HepG2 (cell line): Measurements from ENCODE around the gene MIF4GD. TPM values are rescaled to one million over a fixed set of nuclear protein-coding genes. Genes with fewer than 3 reads are reported as not detected.
A peak's percentile ranks its signal among the peaks of the same experiment; 100 is the strongest.

ENCODE experiments used
- BCL3 ChIP-seq: sonication (generic); formaldehyde crosslinking; IDR thresholded peaks from 2 replicates; pipeline ENCODE4 v1.5.1; 2020; ENCODE audit warnings: mild to moderate bottlenecking, missing genetic modification reagents, moderate library complexity
- CBFB ChIP-seq: sonication (generic); formaldehyde crosslinking; IDR thresholded peaks from 2 replicates; pipeline ENCODE4 v1.4.0; 2020; ENCODE audit warnings: missing genetic modification reagents
- CBX1 ChIP-seq: IDR thresholded peaks from one replicate; pipeline ENCODE4 v1.6.1; 2016; ENCODE audit warnings: antibody characterized with exemption, low read depth
- CC2D1A ChIP-seq: sonication (generic); formaldehyde crosslinking; IDR thresholded peaks from 2 replicates; pipeline ENCODE4 v1.8.1; 2023; ENCODE audit warnings: mild to moderate bottlenecking, missing genetic modification reagents
- DMAP1 ChIP-seq: IDR thresholded peaks from 2 replicates; pipeline ENCODE4 v1.6.1; 2016
- ELF4 ChIP-seq: sonication (generic); formaldehyde crosslinking; IDR thresholded peaks from 2 replicates; pipeline ENCODE4 v1.5.0; 2020; ENCODE audit warnings: missing genetic modification reagents, mild to moderate bottlenecking, moderate library complexity, borderline replicate concordance
- EZH2 ChIP-seq: conservative IDR thresholded peaks from 2 replicates; pipeline ENCODE4 v1.6.1; 2012; ENCODE audit warnings: mild to moderate bottlenecking, low read depth, low read length, moderate library complexity
- FOSL2 ChIP-seq: sonication (generic); formaldehyde crosslinking; IDR thresholded peaks from 2 replicates; pipeline ENCODE4 v1.4.0; 2020; ENCODE audit warnings: missing genetic modification reagents
- JUN ChIP-seq: sonication (generic); formaldehyde crosslinking; IDR thresholded peaks from 2 replicates; pipeline ENCODE4 v1.4.0; 2020; ENCODE audit warnings: mild to moderate bottlenecking, missing genetic modification reagents
- POLR2A ChIP-seq, 2 experiments: IDR thresholded peaks; 2 replicates each; pipeline ENCODE4 v1.6.1; 2011; ENCODE audit warnings: low read depth in 2 of 2, low read length in 2 of 2, mild to moderate bottlenecking in 1 of 2, moderate library complexity in 1 of 2; ENCODE audit not compliant: insufficient read depth in 1 of 2
- PRPF4 ChIP-seq: fragments of 200-400 bp; formaldehyde crosslinking; IDR thresholded peaks from 2 replicates; pipeline ENCODE4 v1.6.1; 2016; ENCODE audit warnings: low read length, low read depth; ENCODE audit not compliant: poor library complexity, severe bottlenecking
- SOX5 ChIP-seq: IDR thresholded peaks from 2 replicates; pipeline ENCODE4 v1.6.1; 2016; ENCODE audit warnings: borderline replicate concordance
- ZBTB21 ChIP-seq: sonication (generic); formaldehyde crosslinking; IDR thresholded peaks from 2 replicates; pipeline ENCODE4 v1.4.0; 2020; ENCODE audit warnings: missing genetic modification reagents
- ZKSCAN8 ChIP-seq: IDR thresholded peaks from 2 replicates; pipeline ENCODE4 v1.6.1; 2016; ENCODE audit warnings: borderline replicate concordance, missing genetic modification reagents, missing compliant biosample characterization
- ZNF3 ChIP-seq: IDR thresholded peaks from 2 replicates; pipeline ENCODE4 v1.7.0; 2017; ENCODE audit warnings: inconsistent platforms
- ZNF616 ChIP-seq: sonication (generic); formaldehyde crosslinking; IDR thresholded peaks from 2 replicates; pipeline ENCODE4 v1.5.0; 2020; ENCODE audit warnings: low read depth, mild to moderate bottlenecking, missing genetic modification reagents
- ZNF703 ChIP-seq: sonication (generic); formaldehyde crosslinking; IDR thresholded peaks from 2 replicates; pipeline ENCODE4 v1.5.1; 2020; ENCODE audit warnings: missing genetic modification reagents, mild to moderate bottlenecking, moderate library complexity, borderline replicate concordance
- polyA plus RNA-seq, 8 experiments: library from polyadenylated mRNA; depleted of rRNA in 3 of 8; stranded (reverse) in 7 of 8; unstranded in 1 of 8; fragments of >200 nt; fragmentation: Illumina TruSeq in 4 of 8; extraction: Trizol in 4 of 8; gene quantifications; 2 replicates each; pipeline versions ENCODE4 v1.2.1 to v1.2.3, GENCODE V29; 2011 to 2016; ENCODE audit warnings: low read depth in 4 of 8, missing spikeins in 1 of 8, mixed read lengths in 1 of 8; ENCODE audit not compliant: insufficient read depth in 1 of 8
- total RNA-seq, 5 experiments: library from RNA; depleted of rRNA; stranded (reverse); fragments of >200 nt; fragmentation: Illumina TruSeq; extraction: Trizol; gene quantifications; 2 replicates each; pipeline ENCODE4 v1.2.3, GENCODE V29; 2016; ENCODE audit warnings: low read depth in 1 of 5
- TF ChIP-seq, protein P1 (sequence below): sonication (generic); formaldehyde crosslinking; conservative IDR thresholded peaks from 2 replicates; pipeline ENCODE4 v1.8.0; 2022; ENCODE audit warnings: missing genetic modification reagents
- TF ChIP-seq, protein P2 (sequence below): sonication (generic); formaldehyde crosslinking; conservative IDR thresholded peaks from 2 replicates; pipeline ENCODE4 v1.4.0; 2020; ENCODE audit warnings: missing genetic modification reagents
- TF ChIP-seq, protein P3 (sequence below): IDR thresholded peaks from 2 replicates; pipeline ENCODE4 v1.4.0; 2020; ENCODE audit warnings: mild to moderate bottlenecking, missing genetic modification reagents

Gene MIF4GD
- total and polyA plus RNA-seq, 2 of the 13 experiments (the other 11 are each of a cell fraction or from before 2014, with no cell fraction given) = 14.0 to 28.0 TPM

DNA sequence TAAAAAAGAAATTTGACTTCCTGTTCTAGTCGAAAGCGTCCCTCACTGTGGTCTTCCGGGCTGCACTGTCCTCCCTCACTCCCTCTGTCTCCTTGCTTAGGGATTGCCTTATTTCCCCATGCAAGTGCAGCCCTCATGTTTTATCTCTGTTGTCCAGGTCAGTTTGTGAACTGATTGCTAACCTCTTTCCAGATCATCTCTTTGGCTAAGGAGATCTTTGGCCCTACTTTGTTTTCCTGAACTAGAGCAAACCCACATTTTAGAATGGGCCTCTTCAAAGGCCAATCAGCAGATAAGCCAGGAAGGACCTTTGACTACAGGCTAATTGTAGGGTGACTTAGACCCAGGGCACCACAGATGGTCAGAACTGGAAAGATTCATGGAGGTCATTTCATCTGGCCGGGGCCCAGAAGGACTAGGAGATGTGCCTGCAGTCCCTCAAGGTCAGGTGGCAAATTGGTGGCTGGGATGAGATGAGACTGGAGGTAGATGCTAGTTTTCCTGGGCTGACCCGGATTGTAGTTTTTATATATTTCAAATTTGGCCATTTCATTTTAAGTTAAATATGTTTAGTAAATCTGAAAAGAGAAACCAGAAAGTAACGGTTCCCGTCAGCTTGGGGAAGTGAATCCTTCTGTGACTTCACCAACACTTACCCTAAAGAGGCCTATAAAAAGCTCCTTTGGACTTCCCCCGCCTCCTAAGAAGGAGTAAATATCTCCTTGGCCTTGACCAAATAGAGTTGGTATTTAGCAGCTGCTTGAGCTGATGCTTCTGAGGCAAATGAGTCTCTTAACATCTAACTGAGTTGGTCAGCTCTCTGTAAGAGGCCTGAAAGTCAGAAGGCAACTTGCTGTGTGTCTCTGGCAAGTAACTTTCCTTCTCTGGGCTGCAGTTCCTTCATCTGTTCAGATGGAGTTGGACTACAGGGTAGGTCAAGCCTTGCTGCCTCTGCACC is 24.4 kb upstream of the MIF4GD start (continued):
- peak; percentile 74; the same call in 1 of the 2 replicates for TF ChIP-seq CBFB
- TF ChIP-seq POLR2A (IDR thresholded peaks at IDR 0.05; ENCODE audit: insufficient read depth in 1 of 2, low read depth in 2 of 2, low read length in 2 of 2) = peak; percentile 69 to 73; a peak in 3 of 4 replicates
- TF ChIP-seq ELF4 (CRISPR knock-in tag) = no peak; the same call in 1 of the 2 replicates
- no peak; the same call in 1 of the 2 replicates for TF ChIP-seq ZNF703 (CRISPR knock-in tag)
- TF ChIP-seq JUN = no peak; the same call in 1 of the 2 replicates
- TF ChIP-seq, protein P1, sequence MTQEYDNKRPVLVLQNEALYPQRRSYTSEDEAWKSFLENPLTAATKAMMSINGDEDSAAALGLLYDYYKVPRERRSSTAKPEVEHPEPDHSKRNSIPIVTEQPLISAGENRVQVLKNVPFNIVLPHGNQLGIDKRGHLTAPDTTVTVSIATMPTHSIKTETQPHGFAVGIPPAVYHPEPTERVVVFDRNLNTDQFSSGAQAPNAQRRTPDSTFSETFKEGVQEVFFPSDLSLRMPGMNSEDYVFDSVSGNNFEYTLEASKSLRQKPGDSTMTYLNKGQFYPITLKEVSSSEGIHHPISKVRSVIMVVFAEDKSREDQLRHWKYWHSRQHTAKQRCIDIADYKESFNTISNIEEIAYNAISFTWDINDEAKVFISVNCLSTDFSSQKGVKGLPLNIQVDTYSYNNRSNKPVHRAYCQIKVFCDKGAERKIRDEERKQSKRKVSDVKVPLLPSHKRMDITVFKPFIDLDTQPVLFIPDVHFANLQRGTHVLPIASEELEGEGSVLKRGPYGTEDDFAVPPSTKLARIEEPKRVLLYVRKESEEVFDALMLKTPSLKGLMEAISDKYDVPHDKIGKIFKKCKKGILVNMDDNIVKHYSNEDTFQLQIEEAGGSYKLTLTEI (CRISPR knock-in tag) = no peak
- TF ChIP-seq SOX5 (CRISPR knock-in tag) = peak; percentile 89
- TF ChIP-seq ZNF3 (CRISPR knock-in tag) = peak; percentile 71; the same call in 1 of the 2 replicates
- no peak for TF ChIP-seq PRPF4
- peak; percentile 94 for TF ChIP-seq ZKSCAN8 (CRISPR knock-in tag)
- peak; percentile 68 for TF ChIP-seq DMAP1
- TF ChIP-seq, protein P2, sequence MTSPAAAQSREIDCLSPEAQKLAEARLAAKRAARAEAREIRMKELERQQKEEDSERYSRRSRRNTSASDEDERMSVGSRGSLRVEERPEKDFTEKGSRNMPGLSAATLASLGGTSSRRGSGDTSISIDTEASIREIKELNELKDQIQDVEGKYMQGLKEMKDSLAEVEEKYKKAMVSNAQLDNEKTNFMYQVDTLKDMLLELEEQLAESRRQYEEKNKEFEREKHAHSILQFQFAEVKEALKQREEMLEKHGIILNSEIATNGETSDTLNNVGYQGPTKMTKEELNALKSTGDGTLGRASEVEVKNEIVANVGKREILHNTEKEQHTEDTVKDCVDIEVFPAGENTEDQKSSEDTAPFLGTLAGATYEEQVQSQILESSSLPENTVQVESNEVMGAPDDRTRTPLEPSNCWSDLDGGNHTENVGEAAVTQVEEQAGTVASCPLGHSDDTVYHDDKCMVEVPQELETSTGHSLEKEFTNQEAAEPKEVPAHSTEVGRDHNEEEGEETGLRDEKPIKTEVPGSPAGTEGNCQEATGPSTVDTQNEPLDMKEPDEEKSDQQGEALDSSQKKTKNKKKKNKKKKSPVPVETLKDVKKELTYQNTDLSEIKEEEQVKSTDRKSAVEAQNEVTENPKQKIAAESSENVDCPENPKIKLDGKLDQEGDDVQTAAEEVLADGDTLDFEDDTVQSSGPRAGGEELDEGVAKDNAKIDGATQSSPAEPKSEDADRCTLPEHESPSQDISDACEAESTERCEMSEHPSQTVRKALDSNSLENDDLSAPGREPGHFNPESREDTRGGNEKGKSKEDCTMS = no peak
- TF ChIP-seq FOSL2 = peak; percentile 48
- TF ChIP-seq EZH2 = no peak
- TF ChIP-seq CC2D1A (CRISPR knock-in tag) = no peak
- no peak for TF ChIP-seq ZNF616 (CRISPR knock-in tag)
- no peak for TF ChIP-seq ZBTB21
- TF ChIP-seq, protein P3, sequence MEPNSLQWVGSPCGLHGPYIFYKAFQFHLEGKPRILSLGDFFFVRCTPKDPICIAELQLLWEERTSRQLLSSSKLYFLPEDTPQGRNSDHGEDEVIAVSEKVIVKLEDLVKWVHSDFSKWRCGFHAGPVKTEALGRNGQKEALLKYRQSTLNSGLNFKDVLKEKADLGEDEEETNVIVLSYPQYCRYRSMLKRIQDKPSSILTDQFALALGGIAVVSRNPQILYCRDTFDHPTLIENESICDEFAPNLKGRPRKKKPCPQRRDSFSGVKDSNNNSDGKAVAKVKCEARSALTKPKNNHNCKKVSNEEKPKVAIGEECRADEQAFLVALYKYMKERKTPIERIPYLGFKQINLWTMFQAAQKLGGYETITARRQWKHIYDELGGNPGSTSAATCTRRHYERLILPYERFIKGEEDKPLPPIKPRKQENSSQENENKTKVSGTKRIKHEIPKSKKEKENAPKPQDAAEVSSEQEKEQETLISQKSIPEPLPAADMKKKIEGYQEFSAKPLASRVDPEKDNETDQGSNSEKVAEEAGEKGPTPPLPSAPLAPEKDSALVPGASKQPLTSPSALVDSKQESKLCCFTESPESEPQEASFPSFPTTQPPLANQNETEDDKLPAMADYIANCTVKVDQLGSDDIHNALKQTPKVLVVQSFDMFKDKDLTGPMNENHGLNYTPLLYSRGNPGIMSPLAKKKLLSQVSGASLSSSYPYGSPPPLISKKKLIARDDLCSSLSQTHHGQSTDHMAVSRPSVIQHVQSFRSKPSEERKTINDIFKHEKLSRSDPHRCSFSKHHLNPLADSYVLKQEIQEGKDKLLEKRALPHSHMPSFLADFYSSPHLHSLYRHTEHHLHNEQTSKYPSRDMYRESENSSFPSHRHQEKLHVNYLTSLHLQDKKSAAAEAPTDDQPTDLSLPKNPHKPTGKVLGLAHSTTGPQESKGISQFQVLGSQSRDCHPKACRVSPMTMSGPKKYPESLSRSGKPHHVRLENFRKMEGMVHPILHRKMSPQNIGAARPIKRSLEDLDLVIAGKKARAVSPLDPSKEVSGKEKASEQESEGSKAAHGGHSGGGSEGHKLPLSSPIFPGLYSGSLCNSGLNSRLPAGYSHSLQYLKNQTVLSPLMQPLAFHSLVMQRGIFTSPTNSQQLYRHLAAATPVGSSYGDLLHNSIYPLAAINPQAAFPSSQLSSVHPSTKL = peak; percentile 83
- TF ChIP-seq BCL3 (CRISPR knock-in tag) = no peak; the same call in 1 of the 2 replicates
- TF ChIP-seq CBX1 = no peak
